H9 (cell line): ENCODE data around the gene TNFAIP8L3. TPM values are rescaled to one million over a fixed set of nuclear protein-coding genes. Genes with fewer than 3 reads are reported as not detected.

ENCODE experiments used
- DNase-seq: peaks from one replicate; pipeline ENCODE4 v3.0.0-alpha.2; 2017
- H2AFZ ChIP-seq: one replicate; pipeline ENCODE4 v1.6.1; 2013; ENCODE audit warnings: mild to moderate bottlenecking, low read length, control low read depth, moderate library complexity
- H2AK5ac ChIP-seq: 2 replicates; pipeline ENCODE4 v1.6.1; 2013; ENCODE audit warnings: low read length, control low read depth, mixed read lengths; ENCODE audit not compliant: insufficient read length
- H2BK120ac ChIP-seq: one replicate; pipeline ENCODE4 v1.6.1; 2013; ENCODE audit warnings: low read depth, mild to moderate bottlenecking, low read length, control low read depth, inconsistent platforms; ENCODE audit not compliant: poor library complexity, severe bottlenecking
- H2BK12ac ChIP-seq: 2 replicates; pipeline ENCODE4 v1.6.1; 2013; ENCODE audit warnings: low read length, control low read depth, mixed read lengths, low read depth; ENCODE audit not compliant: insufficient read length
- H2BK15ac ChIP-seq: 2 replicates; pipeline ENCODE4 v1.6.1; 2013; ENCODE audit warnings: low read depth, low read length, control low read depth
- H2BK20ac ChIP-seq: one replicate; pipeline ENCODE4 v1.6.1; 2013; ENCODE audit warnings: low read depth, mild to moderate bottlenecking, low read length, control low read depth, inconsistent platforms; ENCODE audit not compliant: poor library complexity, severe bottlenecking
- H2BK5ac ChIP-seq: 2 replicates; pipeline ENCODE4 v1.6.1; 2013; ENCODE audit warnings: low read length, control low read depth, mixed read lengths; ENCODE audit not compliant: insufficient read length
- H3K14ac ChIP-seq: 2 replicates; pipeline ENCODE4 v1.6.1; 2013; ENCODE audit warnings: low read length, control low read depth; ENCODE audit not compliant: insufficient read depth
- H3K18ac ChIP-seq: 2 replicates; pipeline ENCODE4 v1.6.1; 2013; ENCODE audit warnings: low read depth, mild to moderate bottlenecking, mixed read lengths, low read length, control low read depth; ENCODE audit not compliant: insufficient read length
- H3K23ac ChIP-seq: 2 replicates; pipeline ENCODE4 v1.6.1; 2013; ENCODE audit warnings: low read length, control low read depth, mixed read lengths, low read depth; ENCODE audit not compliant: insufficient read length
- H3K23me2 ChIP-seq: 2 replicates; pipeline ENCODE4 v1.6.1; 2013; ENCODE audit warnings: low read depth, mild to moderate bottlenecking, mixed read lengths, low read length, control low read depth; ENCODE audit not compliant: insufficient read length, poor library complexity, severe bottlenecking
- H3K27ac ChIP-seq: 2 replicates; pipeline ENCODE4 v1.5.1; 2013; ENCODE audit warnings: low read length, control low read depth, mixed read lengths, low read depth; ENCODE audit not compliant: insufficient read length
- H3K27me3 ChIP-seq: 2 replicates; pipeline ENCODE4 v1.6.1; 2013; ENCODE audit warnings: low read length, control low read depth, inconsistent platforms; ENCODE audit not compliant: insufficient read depth
- H3K4ac ChIP-seq: 2 replicates; pipeline ENCODE4 v1.6.1; 2013; ENCODE audit warnings: low read depth, mild to moderate bottlenecking, control low read depth, inconsistent platforms, low read length, moderate library complexity
- H3K4me1 ChIP-seq: 2 replicates; pipeline ENCODE4 v1.6.1; 2013; ENCODE audit warnings: low read length, control low read depth, inconsistent platforms; ENCODE audit not compliant: insufficient read depth
- H3K4me2 ChIP-seq: 2 replicates; pipeline ENCODE4 v1.6.1; 2013; ENCODE audit warnings: low read length, control low read depth, mixed read lengths; ENCODE audit not compliant: insufficient read length, insufficient read depth
- H3K56ac ChIP-seq: 2 replicates; pipeline ENCODE4 v1.6.1; 2013; ENCODE audit warnings: low read depth, mild to moderate bottlenecking, mixed read lengths, low read length, control low read depth; ENCODE audit not compliant: insufficient read length
- H3K79me1 ChIP-seq: 2 replicates; pipeline ENCODE4 v1.6.1; 2013; ENCODE audit warnings: low read depth, mild to moderate bottlenecking, moderate library complexity, low read length, control low read depth, inconsistent platforms; ENCODE audit not compliant: insufficient read depth, poor library complexity, severe bottlenecking
- H3K79me2 ChIP-seq: 2 replicates; pipeline ENCODE4 v1.6.1; 2013; ENCODE audit warnings: low read length, control low read depth, inconsistent platforms; ENCODE audit not compliant: insufficient read depth
- H3K9ac ChIP-seq: 2 replicates; pipeline ENCODE4 v1.6.1; 2013; ENCODE audit warnings: low read length, control low read depth, mixed read lengths; ENCODE audit not compliant: insufficient read length; ENCODE audit errors: extremely low read depth
- H3K9me3 ChIP-seq: one replicate; pipeline ENCODE4 v1.6.1; 2013; ENCODE audit warnings: low read depth, low read length, inconsistent platforms; ENCODE audit not compliant: control insufficient read depth
- H3T11ph ChIP-seq: one replicate; pipeline ENCODE4 v1.6.1; 2013; ENCODE audit warnings: mild to moderate bottlenecking, low read length, control low read depth, inconsistent platforms
- H4K20me1 ChIP-seq: one replicate; pipeline ENCODE4 v1.6.1; 2013; ENCODE audit not compliant: control insufficient read depth, insufficient read length, insufficient read depth
- H4K5ac ChIP-seq: 2 replicates; pipeline ENCODE4 v1.6.1; 2013; ENCODE audit warnings: low read depth, mild to moderate bottlenecking, mixed read lengths, low read length, control low read depth; ENCODE audit not compliant: insufficient read length
- H4K8ac ChIP-seq: replicated peaks from 2 replicates; pipeline ENCODE4 v1.6.1; 2013; ENCODE audit warnings: low read length, control low read depth, mixed read lengths, low read depth; ENCODE audit not compliant: insufficient read length
- H4K91ac ChIP-seq: 2 replicates; pipeline ENCODE4 v1.6.1; 2013; ENCODE audit warnings: low read depth, mild to moderate bottlenecking, moderate library complexity, mixed read lengths, low read length, control low read depth; ENCODE audit not compliant: insufficient read length
- H3K27ac Mint-ChIP-seq, 3 experiments: 2 replicates in 2 of 3; 3 replicates in 1 of 3; pipeline ENCODE4 v1.8.0; 2020 to 2021; ENCODE audit warnings: mixed read lengths in 3 of 3, mild to moderate bottlenecking in 1 of 3, moderate library complexity in 1 of 3
- H3K27me3 Mint-ChIP-seq: 2 replicates; pipeline ENCODE4 v1.8.0; 2021; ENCODE audit warnings: low read depth, mild to moderate bottlenecking, moderate library complexity, mixed read lengths
- H3K36me3 Mint-ChIP-seq, 3 experiments: 2 replicates in 2 of 3; 3 replicates in 1 of 3; pipeline ENCODE4 v1.8.0; 2020 to 2021; ENCODE audit warnings: low read depth in 3 of 3, mixed read lengths in 3 of 3; ENCODE audit not compliant: insufficient read depth in 1 of 3
- H3K4me1 Mint-ChIP-seq, 2 experiments: 2 replicates each; pipeline ENCODE4 v1.8.0; 2020; ENCODE audit warnings: mixed read lengths in 2 of 2
- H3K4me3 Mint-ChIP-seq, 2 experiments: 2 replicates in 1 of 2; 3 replicates in 1 of 2; pipeline ENCODE4 v1.8.0; 2020 to 2021; ENCODE audit warnings: mild to moderate bottlenecking in 2 of 2, mixed read lengths in 2 of 2, moderate library complexity in 1 of 2
- H3K9me3 Mint-ChIP-seq, 2 experiments: 2 replicates in 1 of 2; 3 replicates in 1 of 2; pipeline ENCODE4 v1.8.0; 2020; ENCODE audit warnings: mild to moderate bottlenecking in 2 of 2, mixed read lengths in 2 of 2, moderate library complexity in 1 of 2
- CTCF ChIP-seq: fragments of 200-600 bp; sonication (generic); conservative IDR thresholded peaks from 3 replicates; pipeline ENCODE4 v1.8.0; 2021; ENCODE audit warnings: antibody characterized with exemption, mild to moderate bottlenecking
- WGBS: extraction: QIAGEN DNeasy Blood & Tissue Kit; methylation state at CpG from one replicate; pipeline ENCODE4 v1.1.7; 2013; ENCODE audit warnings: missing lambda C conversion rate, low lambda C conversion rate, mixed read lengths; ENCODE audit not compliant: insufficient read length; ENCODE audit errors: extremely low coverage; 5-methylcytosine and 5-hydroxymethylcytosine counted together
- total RNA-seq: library from RNA; stranded (reverse); gene quantifications from 2 replicates; pipeline ENCODE4 v1.2.1, GENCODE V29; 2021

TNFAIP8L3 gene
- total RNA-seq, 1 experiment from 2014 or later, result 0.22 TPM

GRCh38 chr15:51046799-51047449 lies 47.8 kb downstream of the TNFAIP8L3 start:
- no peak for DNase-seq
- Histone ChIP-seq H2BK12ac (no peak overlapping the region), H3K23me2 (no peaks in the 10 kb centered on the region), H3K79me1 (no peaks in the 10 kb centered on the region), H3K4ac (no peak overlapping the region), H2BK5ac (no peak overlapping the region), H3K9me3 (no peaks in the 10 kb centered on the region), H3K23ac (no peak overlapping the region), H2AK5ac (no peak overlapping the region), H4K5ac (no peak overlapping the region), H4K20me1 (no peaks in the 10 kb centered on the region), H4K8ac (no peak overlapping the region), H3K27ac (no peak overlapping the region), H3K4me2 (no peak overlapping the region), H3K79me2 (no peaks in the 10 kb centered on the region), H2AFZ (no peak overlapping the region), H3K9ac (no peak overlapping the region), H3K27me3 (no peaks in the 10 kb centered on the region), H3K18ac (no peak overlapping the region), H2BK20ac (no peak overlapping the region), H2BK15ac (no peak overlapping the region), H3T11ph (no peak overlapping the region), H2BK120ac (no peak overlapping the region), H3K4me1 (peaks cover 2% of the 10 kb centered on the region; the same call in 1 of the 2 replicates), H4K91ac (no peak overlapping the region), H3K56ac (no peak overlapping the region), H3K14ac (no peak overlapping the region)
- no peak for TF ChIP-seq CTCF
- no peak overlapping the region for H3K4me3 Mint-ChIP-seq
- peaks cover 0 to 2% (median 1%) of the 10 kb centered on the region in 3 experiments; a peak in 2 of 7 replicates for H3K36me3 Mint-ChIP-seq
- H3K4me1 Mint-ChIP-seq, result peaks cover 27 to 35% of the 10 kb centered on the region in 2 experiments
- no peaks in the 10 kb centered on the region for H3K27me3 Mint-ChIP-seq
- H3K9me3 Mint-ChIP-seq, result no peaks in the 10 kb centered on the region
- H3K27ac Mint-ChIP-seq, result no peak overlapping the region; a peak in 1 of 7 replicates
- whole genome bisulfite sequencing, result no CpG with 5 or more reads among the region's 3 CpGs
